ENCODE results near the gene SCGB3A1.

The SCGB3A1 gene

DNA sequence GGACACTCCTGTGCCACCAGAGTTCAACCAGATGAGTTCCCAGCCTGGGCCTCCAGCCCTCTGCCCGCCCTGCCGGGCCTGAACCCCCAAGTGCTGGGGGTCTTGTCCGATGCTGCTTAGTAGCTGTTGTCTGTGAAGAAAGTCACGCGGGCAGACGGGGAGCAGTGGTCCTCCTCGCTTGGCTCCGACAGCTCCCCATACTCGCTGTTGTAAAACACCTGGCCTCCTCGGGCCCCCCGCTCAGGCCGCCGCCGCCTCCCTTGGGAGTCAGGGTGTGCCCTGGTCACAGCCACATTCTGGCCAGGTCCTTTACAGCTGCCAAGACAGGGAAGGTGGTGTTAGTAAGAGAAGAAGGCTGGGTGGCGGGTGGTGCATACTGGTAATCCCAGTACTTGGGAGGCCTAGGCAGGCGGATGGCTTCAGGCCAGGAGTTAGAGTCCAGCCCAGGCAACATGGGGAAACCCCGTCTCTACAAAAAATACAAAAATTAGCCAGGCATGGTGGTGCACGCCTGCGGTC lies 11.8 kb upstream of the SCGB3A1 start:
- Mint-ChIP-seq H3K27me3 (peaks cover 0 to 5% of the 10 kb centered on the region in 2 donors), H3K36me3 (no peaks in the 10 kb centered on the region), H3K4me3 (no peak overlapping the region), H3K9me3 (no peaks in the 10 kb centered on the region), H3K4me1 (no peaks in the 10 kb centered on the region), H3K27ac (no peak overlapping the region)
- DNase-seq (no peak), ATAC-seq (replicated peaks) (no peak)

DNA sequence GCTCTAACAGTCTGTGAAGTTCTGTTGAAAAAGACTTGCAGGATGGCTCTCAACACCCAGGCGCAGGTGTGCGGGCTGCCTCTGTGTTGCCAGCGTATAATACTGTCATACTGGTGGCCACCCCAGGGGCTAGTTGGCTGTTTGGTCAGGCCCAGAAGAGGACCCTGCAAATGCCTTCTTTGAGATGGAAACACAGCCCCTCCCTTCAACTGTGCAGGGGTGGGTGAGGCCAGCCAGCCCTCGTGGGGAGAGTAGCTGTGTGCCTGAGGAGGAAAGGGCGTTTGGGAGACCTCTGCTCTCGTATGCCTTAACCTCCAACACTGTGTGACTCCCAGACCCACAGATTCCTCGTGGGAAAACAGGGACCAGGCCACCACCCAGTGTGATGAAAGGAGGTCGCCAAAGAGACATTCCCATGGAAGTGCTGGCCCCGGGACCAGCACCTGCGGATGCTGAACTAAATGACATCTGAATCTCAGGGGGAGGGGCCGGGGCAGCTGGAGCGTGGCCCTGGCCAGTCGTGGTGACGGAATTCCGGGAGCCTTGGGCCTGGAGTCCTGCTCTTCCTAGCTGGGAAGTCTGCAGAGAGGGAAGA lies 11.3 kb upstream of the SCGB3A1 start:
- ATAC-seq (replicated peaks) (no peak), DNase-seq (no peak)
- no peaks in the 10 kb centered on the region for H3K9me3 Mint-ChIP-seq
- no peaks in the 10 kb centered on the region for H3K36me3 Mint-ChIP-seq
- H3K4me1 Mint-ChIP-seq, result no peaks in the 10 kb centered on the region
- H3K27me3 Mint-ChIP-seq, result peaks cover 0 to 5% of the 10 kb centered on the region in 2 donors
- H3K4me3 Mint-ChIP-seq, result no peak overlapping the region
- no peak overlapping the region for H3K27ac Mint-ChIP-seq

DNA sequence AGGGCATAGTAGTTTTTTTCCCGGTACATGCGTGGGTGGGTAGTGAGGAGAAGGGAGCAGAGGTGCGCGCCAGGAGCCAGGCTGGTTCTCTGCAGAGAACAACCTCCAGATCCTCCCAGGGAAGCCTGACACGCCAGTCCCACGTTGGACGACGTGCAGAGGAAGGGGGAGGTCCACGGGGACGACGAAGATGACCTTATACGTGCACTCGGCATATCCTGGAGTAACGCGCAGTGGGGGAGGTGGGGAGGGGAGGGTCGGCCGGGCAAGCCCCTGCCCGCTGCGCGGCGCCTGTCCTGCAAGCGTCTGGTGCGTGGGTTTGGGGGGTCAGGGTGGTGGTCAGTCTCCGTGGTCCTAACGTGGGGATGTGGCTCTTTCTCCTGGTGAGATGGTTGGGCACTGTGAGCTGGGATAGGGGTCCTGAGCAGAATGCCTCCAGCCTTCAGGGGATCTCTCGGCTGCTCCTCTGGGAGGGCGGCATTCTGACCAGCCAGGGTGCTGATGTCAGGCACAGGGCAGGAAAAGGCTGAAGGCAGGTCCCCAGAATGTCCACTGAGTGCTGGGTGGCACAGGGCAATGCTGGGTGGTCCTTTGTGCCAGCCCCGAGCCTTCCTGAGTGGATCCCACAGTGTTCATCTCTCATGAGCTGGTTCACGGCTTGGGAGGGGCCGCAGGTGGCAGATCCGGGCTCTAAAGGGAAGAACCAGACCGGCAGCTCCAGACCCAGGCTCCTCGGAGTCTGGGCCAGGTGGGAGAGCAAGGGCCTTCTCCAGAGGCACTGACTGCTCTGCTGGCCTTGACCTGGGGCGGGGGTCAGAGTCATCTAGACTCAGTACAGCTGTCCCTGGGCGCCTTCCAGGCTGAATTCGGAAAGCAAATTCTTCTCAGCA lies 10.5 kb upstream of the SCGB3A1 start:
- no peaks in the 10 kb centered on the region for H3K9me3 Mint-ChIP-seq
- DNase-seq, result no peak
- no peak overlapping the region for H3K4me3 Mint-ChIP-seq
- H3K4me1 Mint-ChIP-seq, result no peaks in the 10 kb centered on the region
- peaks cover 0 to 5% of the 10 kb centered on the region in 2 donors for H3K27me3 Mint-ChIP-seq
- no peak for ATAC-seq (replicated peaks)
- H3K27ac Mint-ChIP-seq, result no peak overlapping the region
- no peaks in the 10 kb centered on the region for H3K36me3 Mint-ChIP-seq

DNA sequence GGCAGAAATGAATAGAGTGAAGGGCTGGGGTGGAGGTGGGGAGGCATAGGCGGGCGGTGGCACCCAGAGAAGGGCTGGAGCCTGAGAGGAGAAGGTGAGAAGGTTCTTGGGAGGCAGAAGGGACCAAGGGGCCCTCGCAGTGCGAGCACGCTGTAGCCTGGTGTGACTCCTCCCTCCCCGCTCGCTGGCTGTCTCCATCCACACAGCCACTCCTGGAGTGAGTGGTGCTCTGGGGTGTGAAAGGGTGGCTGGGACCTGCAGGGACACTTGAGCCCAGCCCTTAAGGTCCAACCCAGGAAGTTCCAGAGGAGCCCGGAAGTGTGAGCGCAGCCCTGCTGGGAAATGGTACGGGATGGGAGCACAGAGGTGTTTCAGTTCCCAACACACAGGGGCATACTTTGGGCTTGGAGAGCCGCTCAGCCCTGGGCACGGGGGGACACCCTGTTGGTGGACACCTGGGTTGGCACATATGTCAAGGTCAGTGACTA lies 9.3 kb upstream of the SCGB3A1 start:
- H3K27me3 Mint-ChIP-seq, result peaks cover 0 to 5% of the 10 kb centered on the region in 2 donors
- H3K4me3 Mint-ChIP-seq, result no peak overlapping the region
- DNase-seq (no peak), ATAC-seq (replicated peaks) (no peak)
- H3K27ac Mint-ChIP-seq, result no peak overlapping the region
- H3K36me3 Mint-ChIP-seq, result no peaks in the 10 kb centered on the region
- no peaks in the 10 kb centered on the region for H3K9me3 Mint-ChIP-seq
- H3K4me1 Mint-ChIP-seq, result no peaks in the 10 kb centered on the region

DNA sequence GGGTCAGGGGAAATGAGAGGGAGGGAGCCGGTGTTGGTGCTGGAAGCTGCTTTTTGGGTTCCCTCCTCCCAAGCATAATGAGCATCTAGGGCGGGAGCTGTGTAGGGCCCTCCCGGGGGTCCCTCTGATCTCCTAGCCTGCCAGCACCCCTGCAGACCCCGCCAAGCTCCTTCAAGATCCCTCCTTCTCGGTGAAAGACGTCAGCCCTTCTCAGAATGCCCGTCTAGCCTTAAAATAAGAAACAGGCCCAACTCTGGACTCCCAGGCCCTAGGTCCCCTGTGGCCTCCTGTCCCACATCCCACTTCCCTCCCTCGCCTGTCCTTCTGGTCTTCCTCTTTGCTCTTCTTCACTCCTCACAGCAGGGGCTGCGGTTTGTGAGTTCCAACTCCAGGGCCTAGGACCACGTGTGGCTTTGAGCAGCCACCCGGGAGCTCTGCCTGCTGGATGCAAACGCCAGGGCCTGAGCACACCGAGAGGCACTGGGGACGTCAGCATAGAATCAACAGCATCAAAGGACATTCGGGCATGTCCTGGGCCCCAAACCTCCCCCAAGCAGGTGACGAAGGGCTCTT lies 8.8 kb upstream of the SCGB3A1 start:
- DNase-seq (no peak), ATAC-seq (replicated peaks) (no peak)
- Mint-ChIP-seq H3K4me3 (no peak overlapping the region), H3K27ac (no peak overlapping the region), H3K9me3 (no peaks in the 10 kb centered on the region), H3K4me1 (no peaks in the 10 kb centered on the region), H3K36me3 (no peaks in the 10 kb centered on the region), H3K27me3 (peaks cover 0 to 5% of the 10 kb centered on the region in 2 donors)

DNA sequence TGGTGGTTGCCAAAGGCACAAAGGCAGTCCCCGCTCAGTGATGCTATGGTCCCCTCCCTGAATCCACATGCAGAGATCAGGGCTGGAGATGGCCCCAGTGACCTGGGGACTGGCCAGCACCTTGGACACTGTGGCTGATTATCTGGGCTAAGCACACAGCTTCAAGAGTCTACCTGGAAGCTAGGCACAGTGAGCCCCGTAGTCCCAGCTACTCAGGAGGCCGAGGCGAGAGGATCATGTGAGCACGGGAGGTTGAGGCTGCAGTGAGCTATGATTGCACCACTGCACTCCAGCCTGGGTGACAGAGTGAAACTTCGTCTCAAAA lies 8.3 kb upstream of the SCGB3A1 start:
- ATAC-seq (replicated peaks) (no peak), DNase-seq (no peak)
- Mint-ChIP-seq H3K4me1 (no peaks in the 10 kb centered on the region), H3K4me3 (no peak overlapping the region), H3K27ac (no peak overlapping the region), H3K36me3 (no peaks in the 10 kb centered on the region), H3K9me3 (peaks cover 0 to 2% of the 10 kb centered on the region in 2 donors), H3K27me3 (peaks cover 0 to 6% of the 10 kb centered on the region in 2 donors)

DNA sequence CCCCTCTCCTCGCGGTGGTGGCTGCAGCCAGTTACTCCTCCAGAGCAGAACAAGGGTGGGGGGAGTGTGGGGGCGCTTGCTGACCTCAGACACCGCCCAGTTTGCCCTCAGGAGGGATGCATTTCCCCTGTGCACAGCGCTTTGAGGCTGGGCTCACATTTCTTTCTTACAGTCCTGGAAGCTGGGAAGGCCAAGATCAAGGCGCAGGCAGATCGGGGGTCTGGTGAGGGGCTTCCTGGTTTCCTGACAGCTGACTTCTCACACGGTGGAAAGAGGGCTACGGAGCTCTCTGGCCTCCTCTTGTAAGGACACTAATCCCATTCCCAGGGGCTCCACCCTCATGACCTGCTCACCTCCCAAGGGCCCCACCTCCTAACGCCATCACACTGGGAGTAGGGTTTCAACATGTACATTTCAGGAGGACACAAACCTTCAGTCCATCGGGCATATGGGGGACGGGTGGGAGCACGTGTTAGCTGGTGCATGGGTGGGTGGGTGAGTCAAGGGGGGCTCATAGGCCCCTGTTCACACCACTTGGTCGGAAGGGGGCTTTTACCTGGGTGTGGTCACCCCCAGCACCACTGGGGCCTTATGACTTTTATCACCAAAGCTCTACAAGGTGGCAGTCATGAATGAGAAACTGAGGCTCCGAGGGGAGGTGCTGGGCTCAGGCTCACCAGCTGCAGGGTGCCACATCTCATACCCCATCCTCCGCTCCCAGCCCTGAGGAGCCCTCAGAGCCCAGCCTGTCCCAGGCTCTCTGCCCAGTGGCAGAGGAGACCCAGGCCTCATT lies 7.7 kb upstream of the SCGB3A1 start:
- no peak overlapping the region for H3K27ac Mint-ChIP-seq
- DNase-seq, result no peak
- peaks cover 0 to 2% of the 10 kb centered on the region in 2 donors for H3K9me3 Mint-ChIP-seq
- H3K27me3 Mint-ChIP-seq, result peaks cover 2 to 11% of the 10 kb centered on the region in 2 donors
- no peak for ATAC-seq (replicated peaks)
- H3K4me1 Mint-ChIP-seq, result no peaks in the 10 kb centered on the region
- H3K36me3 Mint-ChIP-seq, result no peaks in the 10 kb centered on the region
- no peak overlapping the region for H3K4me3 Mint-ChIP-seq

DNA sequence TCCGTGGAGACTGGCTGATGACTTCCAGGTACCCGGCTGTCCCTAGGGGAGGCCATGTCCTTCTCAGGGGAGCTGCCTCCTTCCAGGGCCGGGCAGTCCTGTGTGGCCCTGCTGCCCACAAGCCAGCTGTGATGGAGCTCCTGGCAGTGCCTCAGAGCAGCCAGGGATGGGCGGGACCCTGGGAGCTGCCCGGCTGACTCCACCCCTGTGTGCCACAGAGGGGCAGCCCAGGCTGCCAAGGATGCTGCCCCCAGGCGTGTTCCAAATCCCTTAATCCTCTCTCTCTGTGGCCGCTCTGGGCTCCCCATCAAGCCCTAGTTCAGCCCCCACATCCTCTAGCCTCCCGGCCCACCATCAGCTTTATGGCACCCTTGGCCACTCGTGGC lies 7.0 kb upstream of the SCGB3A1 start:
- H3K27me3 Mint-ChIP-seq, result peaks cover 8 to 16% of the 10 kb centered on the region in 2 donors
- no peak for ATAC-seq (replicated peaks)
- no peaks in the 10 kb centered on the region for H3K36me3 Mint-ChIP-seq
- no peak overlapping the region for H3K27ac Mint-ChIP-seq
- no peak overlapping the region for H3K4me3 Mint-ChIP-seq
- peaks cover 0 to 2% of the 10 kb centered on the region in 2 donors for H3K9me3 Mint-ChIP-seq
- DNase-seq, result no peak
- H3K4me1 Mint-ChIP-seq, result no peaks in the 10 kb centered on the region

DNA sequence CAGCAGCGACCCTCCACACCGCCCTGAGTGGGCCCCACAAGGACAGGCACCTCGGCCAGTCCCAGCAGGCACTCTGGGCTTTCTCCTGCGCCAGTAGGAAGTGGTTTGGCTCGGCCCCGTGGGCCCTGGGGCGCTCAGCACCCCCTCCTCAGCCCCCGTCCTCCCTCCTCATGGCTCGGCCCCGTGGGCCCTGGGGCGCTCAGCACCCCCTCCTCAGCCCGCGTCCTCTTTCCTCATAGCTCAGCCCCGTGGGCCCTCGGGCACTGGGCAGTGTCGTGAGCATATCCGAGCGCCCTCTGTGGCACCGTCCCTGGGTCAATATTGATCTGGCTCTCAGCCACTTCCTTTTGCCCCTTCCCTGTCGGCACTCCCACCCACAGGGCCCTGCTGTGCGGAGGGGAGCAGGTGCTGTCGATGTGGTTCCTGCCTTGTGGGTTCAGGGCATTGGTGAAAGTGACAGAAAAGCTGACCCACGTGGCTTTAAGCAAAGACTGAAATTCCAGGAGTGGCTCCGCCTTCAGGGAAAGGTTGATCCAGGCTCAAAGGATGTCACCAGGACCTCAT lies 5.5 kb upstream of the SCGB3A1 start:
- H3K27me3 Mint-ChIP-seq, result peaks cover 24 to 30% of the 10 kb centered on the region in 2 donors
- no peak for DNase-seq
- ATAC-seq (replicated peaks), result no peak
- H3K27ac Mint-ChIP-seq, result no peak overlapping the region
- H3K36me3 Mint-ChIP-seq, result no peaks in the 10 kb centered on the region
- peaks cover 0 to 2% of the 10 kb centered on the region in 2 donors for H3K9me3 Mint-ChIP-seq
- no peak overlapping the region for H3K4me3 Mint-ChIP-seq
- peaks cover 0 to 3% of the 10 kb centered on the region in 2 donors for H3K4me1 Mint-ChIP-seq

DNA sequence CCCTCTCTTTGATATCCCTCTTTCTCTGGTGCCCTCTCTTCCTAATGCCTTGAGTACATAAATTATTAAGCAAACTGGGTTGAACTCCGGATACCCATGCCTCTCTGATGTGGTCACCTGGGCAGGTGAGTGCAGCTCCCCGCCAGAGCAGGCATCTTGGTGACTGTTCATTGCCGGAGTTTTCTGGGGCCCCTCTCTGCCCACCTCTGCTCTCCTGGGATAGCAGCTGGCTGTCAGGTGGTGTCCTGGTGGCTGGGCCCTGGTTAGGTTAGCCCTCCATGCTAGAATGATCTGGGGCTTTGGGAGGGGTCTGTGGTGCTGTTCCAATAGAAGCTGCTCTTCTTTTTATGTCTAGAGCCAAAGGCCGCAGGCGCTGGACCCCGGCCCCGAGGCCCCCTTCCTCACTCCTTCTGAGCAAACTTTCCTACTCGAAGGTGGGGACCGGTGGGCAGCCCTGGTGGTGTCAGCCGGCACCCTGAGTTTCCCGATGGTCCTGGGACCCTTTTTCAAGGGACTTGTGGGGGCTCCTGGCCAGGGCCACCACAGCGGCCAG lies 4.9 kb upstream of the SCGB3A1 start:
- peaks cover 24 to 30% of the 10 kb centered on the region in 2 donors for H3K27me3 Mint-ChIP-seq
- no peak overlapping the region for H3K4me3 Mint-ChIP-seq
- peaks cover 0 to 2% of the 10 kb centered on the region in 2 donors for H3K9me3 Mint-ChIP-seq
- DNase-seq, result no peak
- no peak overlapping the region for H3K27ac Mint-ChIP-seq
- no peaks in the 10 kb centered on the region for H3K36me3 Mint-ChIP-seq
- peaks cover 0 to 3% of the 10 kb centered on the region in 2 donors for H3K4me1 Mint-ChIP-seq
- ATAC-seq (replicated peaks), result no peak

DNA sequence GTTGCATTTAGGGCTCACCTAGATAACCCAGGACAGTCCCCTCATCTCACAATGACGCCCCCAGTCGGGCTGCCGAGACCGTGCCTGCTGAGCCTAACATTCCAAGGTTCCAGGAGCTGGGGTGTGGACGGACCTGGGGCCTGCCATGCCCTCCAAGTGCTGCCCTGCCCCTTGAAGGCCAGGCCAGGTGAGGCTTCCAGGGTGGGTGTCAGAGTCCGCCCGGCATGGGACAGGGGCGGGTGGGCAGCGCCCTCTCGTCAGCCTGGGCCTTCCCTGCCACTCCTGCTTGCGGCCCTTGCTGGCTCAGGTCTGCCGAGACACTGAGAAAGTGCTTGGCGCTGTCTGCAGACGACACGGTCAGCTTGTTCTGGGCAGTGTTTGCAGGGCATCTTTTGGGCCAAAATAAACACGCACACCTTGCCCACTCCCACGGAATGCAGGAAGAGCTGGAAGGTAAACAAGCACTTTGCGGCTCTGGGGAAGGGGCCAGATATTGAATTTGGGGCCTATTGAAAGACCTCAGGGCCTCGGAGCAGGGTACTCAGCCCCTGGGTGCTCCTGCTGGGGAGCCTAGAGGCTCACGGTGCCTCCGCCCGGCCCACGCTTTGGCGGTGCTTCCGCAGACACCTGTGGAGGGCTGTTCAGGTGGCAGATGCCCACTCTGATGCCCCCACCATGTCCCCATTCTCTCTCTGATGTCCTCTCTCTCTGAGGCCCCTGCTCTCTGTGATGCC lies 4.2 kb upstream of the SCGB3A1 start:
- no peaks in the 10 kb centered on the region for H3K36me3 Mint-ChIP-seq
- H3K9me3 Mint-ChIP-seq, result peaks cover 0 to 2% of the 10 kb centered on the region in 2 donors
- no peak overlapping the region for H3K4me3 Mint-ChIP-seq
- DNase-seq, result no peak
- H3K4me1 Mint-ChIP-seq, result peaks cover 0 to 3% of the 10 kb centered on the region in 2 donors
- no peak for ATAC-seq (replicated peaks)
- H3K27ac Mint-ChIP-seq, result no peak overlapping the region
- peaks cover 26 to 30% of the 10 kb centered on the region in 2 donors for H3K27me3 Mint-ChIP-seq

DNA sequence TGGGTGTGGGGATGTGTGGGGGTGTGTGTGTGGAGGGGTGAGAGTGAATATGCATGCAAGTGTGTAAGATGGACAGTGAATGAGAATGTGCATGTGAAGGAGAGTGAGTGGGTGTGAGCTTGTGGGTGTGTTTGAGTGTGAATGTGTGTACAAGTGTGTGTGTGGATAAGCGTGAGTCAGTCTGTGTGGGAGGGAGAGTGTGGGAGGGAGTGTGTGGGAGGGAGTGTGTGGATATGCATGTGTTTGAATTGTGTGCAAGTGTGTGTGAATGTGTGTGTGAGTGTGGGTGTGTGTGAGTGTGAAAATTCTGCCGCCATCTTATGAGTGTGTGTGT lies 3.7 kb upstream of the SCGB3A1 start:
- H3K4me3 Mint-ChIP-seq, result no peak overlapping the region
- H3K36me3 Mint-ChIP-seq, result no peaks in the 10 kb centered on the region
- H3K4me1 Mint-ChIP-seq, result peaks cover 0 to 3% of the 10 kb centered on the region in 2 donors
- no peak overlapping the region for H3K27ac Mint-ChIP-seq
- ATAC-seq (replicated peaks), result no peak
- H3K9me3 Mint-ChIP-seq, result peaks cover 0 to 2% of the 10 kb centered on the region in 2 donors
- DNase-seq, result no peak
- peaks cover 26 to 31% of the 10 kb centered on the region in 2 donors for H3K27me3 Mint-ChIP-seq
